ENCODE data around the gene APBA1. TPM values are rescaled to one million over a fixed set of nuclear protein-coding genes. Genes with fewer than 3 reads are reported as not detected.

Gene APBA1
- total RNA-seq, 1 donor from 2014 or later, result 13.0 TPM

DNA sequence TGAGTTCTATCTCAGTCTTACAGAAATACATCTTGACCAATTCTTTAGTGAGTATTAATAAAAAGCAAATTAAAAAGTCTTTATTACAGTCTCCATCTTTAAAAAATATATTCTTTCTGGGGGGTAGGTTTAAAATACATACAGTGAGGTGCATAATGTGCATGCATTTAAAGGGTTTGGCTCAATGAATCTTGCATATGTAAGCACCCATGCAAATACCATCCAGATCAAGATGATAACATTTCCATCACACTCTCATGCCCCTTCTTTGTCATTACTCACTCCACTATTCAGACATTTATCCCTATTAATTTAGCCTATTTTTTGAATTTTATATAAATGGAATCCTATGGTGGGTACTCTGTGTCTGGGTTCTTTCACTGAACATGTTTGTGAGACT is 113.0 kb downstream of the APBA1 start:
- no peaks in the 10 kb centered on the region for H3K9me3 Mint-ChIP-seq (ENCODE audit: unreplicated experiment)
- H3K4me1 Mint-ChIP-seq (ENCODE audit: low read depth, unreplicated experiment), result no peaks in the 10 kb centered on the region
- TF ChIP-seq, protein P1, sequence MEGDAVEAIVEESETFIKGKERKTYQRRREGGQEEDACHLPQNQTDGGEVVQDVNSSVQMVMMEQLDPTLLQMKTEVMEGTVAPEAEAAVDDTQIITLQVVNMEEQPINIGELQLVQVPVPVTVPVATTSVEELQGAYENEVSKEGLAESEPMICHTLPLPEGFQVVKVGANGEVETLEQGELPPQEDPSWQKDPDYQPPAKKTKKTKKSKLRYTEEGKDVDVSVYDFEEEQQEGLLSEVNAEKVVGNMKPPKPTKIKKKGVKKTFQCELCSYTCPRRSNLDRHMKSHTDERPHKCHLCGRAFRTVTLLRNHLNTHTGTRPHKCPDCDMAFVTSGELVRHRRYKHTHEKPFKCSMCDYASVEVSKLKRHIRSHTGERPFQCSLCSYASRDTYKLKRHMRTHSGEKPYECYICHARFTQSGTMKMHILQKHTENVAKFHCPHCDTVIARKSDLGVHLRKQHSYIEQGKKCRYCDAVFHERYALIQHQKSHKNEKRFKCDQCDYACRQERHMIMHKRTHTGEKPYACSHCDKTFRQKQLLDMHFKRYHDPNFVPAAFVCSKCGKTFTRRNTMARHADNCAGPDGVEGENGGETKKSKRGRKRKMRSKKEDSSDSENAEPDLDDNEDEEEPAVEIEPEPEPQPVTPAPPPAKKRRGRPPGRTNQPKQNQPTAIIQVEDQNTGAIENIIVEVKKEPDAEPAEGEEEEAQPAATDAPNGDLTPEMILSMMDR (IDR thresholded peaks at IDR 0.05; ENCODE audit: partially characterized antibody, unreplicated experiment), result no peak
- no peak overlapping the region for H3K27ac Mint-ChIP-seq (ENCODE audit: unreplicated experiment)
- H3K27me3 Mint-ChIP-seq (ENCODE audit: unreplicated experiment), result no peaks in the 10 kb centered on the region
- no peak overlapping the region for H3K4me3 Mint-ChIP-seq (ENCODE audit: unreplicated experiment)
- no peak for DNase-seq
- H3K36me3 Mint-ChIP-seq (ENCODE audit: unreplicated experiment), result no peaks in the 10 kb centered on the region

DNA sequence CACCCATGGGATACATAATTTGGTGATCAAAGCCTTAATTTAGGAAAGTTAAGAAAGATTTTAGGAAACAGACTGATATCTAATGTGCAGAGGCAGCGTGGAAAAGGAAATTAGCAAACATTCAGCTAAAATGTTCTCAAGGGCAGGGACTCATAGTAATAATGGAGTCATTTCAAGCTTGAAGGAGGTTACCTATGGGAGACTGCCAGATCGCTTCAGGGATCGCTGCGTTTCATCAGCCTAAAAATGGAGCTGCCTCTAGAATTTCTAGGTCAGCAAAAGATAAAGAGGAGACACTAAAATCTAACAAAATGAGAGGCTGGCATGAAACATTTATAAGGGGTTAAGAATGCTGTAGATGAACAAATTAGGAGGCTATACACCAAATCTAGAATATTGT is 115.5 kb downstream of the APBA1 start:
- no peaks in the 10 kb centered on the region for H3K4me1 Mint-ChIP-seq (ENCODE audit: low read depth, unreplicated experiment)
- no peaks in the 10 kb centered on the region for H3K36me3 Mint-ChIP-seq (ENCODE audit: unreplicated experiment)

DNA sequence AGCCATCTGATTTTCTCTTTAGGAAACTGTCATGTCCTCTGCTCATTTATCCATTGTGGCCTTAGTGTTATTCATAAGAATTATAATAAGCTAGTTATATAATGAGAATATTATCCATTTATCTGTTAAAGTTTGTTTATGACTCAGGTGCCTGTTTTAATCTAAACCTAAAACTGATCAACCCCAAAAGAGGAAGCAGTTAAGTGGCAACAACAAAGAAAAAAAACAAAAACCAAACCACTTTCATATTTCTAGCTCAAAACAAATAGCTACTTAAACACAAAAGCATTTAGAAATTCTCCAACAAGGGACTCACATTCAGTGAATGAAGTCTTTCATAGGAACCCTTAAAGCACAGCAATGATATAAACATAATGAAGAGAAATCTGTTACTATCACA is 116.4 kb downstream of the APBA1 start:
- H3K27me3 Mint-ChIP-seq (ENCODE audit: unreplicated experiment), result no peaks in the 10 kb centered on the region
- no peak for DNase-seq
- H3K9me3 Mint-ChIP-seq (ENCODE audit: unreplicated experiment), result no peaks in the 10 kb centered on the region
- no peak overlapping the region for H3K27ac Mint-ChIP-seq (ENCODE audit: unreplicated experiment)
- TF ChIP-seq, protein P1 (IDR thresholded peaks at IDR 0.05; ENCODE audit: partially characterized antibody, unreplicated experiment), result no peak
- H3K4me3 Mint-ChIP-seq (ENCODE audit: unreplicated experiment), result no peak overlapping the region
- H3K4me1 Mint-ChIP-seq (ENCODE audit: low read depth, unreplicated experiment), result no peaks in the 10 kb centered on the region
- H3K36me3 Mint-ChIP-seq (ENCODE audit: unreplicated experiment), result no peaks in the 10 kb centered on the region

More for the DNA sequence above, 115.5 kb downstream of the APBA1 start:
- DNase-seq, result no peak
- H3K4me3 Mint-ChIP-seq (ENCODE audit: unreplicated experiment), result no peak overlapping the region
- H3K27me3 Mint-ChIP-seq (ENCODE audit: unreplicated experiment), result no peaks in the 10 kb centered on the region
- H3K9me3 Mint-ChIP-seq (ENCODE audit: unreplicated experiment), result no peaks in the 10 kb centered on the region
- no peak overlapping the region for H3K27ac Mint-ChIP-seq (ENCODE audit: unreplicated experiment)
- TF ChIP-seq, protein P1 (IDR thresholded peaks at IDR 0.05; ENCODE audit: partially characterized antibody, unreplicated experiment), result no peak

DNA sequence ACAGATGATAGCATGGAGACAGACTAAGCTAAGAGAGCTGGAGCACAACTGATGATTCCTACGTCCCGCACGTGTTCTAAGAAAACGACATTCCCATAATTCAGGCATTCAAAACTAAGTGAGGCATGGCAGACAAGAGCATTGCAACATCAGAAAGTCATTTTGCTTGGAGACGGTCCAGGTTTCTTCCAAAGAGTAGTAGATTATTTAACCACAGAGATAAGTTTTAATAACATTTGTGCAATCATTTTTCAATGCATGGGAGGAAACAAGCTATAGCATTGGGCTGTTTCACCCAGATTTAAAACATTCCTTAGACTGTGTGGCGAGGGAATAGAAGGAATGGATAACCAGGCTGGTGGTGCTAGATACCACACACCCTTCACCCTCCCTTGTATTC is 117.2 kb downstream of the APBA1 start:
- TF ChIP-seq, protein P1 (IDR thresholded peaks at IDR 0.05; ENCODE audit: partially characterized antibody, unreplicated experiment), result no peak
- H3K4me3 Mint-ChIP-seq (ENCODE audit: unreplicated experiment), result no peak overlapping the region
- H3K27ac Mint-ChIP-seq (ENCODE audit: unreplicated experiment), result no peak overlapping the region
- H3K27me3 Mint-ChIP-seq (ENCODE audit: unreplicated experiment), result no peaks in the 10 kb centered on the region
- H3K36me3 Mint-ChIP-seq (ENCODE audit: unreplicated experiment), result no peaks in the 10 kb centered on the region
- H3K4me1 Mint-ChIP-seq (ENCODE audit: low read depth, unreplicated experiment), result no peaks in the 10 kb centered on the region
- H3K9me3 Mint-ChIP-seq (ENCODE audit: unreplicated experiment), result no peaks in the 10 kb centered on the region
- DNase-seq, result no peak

DNA sequence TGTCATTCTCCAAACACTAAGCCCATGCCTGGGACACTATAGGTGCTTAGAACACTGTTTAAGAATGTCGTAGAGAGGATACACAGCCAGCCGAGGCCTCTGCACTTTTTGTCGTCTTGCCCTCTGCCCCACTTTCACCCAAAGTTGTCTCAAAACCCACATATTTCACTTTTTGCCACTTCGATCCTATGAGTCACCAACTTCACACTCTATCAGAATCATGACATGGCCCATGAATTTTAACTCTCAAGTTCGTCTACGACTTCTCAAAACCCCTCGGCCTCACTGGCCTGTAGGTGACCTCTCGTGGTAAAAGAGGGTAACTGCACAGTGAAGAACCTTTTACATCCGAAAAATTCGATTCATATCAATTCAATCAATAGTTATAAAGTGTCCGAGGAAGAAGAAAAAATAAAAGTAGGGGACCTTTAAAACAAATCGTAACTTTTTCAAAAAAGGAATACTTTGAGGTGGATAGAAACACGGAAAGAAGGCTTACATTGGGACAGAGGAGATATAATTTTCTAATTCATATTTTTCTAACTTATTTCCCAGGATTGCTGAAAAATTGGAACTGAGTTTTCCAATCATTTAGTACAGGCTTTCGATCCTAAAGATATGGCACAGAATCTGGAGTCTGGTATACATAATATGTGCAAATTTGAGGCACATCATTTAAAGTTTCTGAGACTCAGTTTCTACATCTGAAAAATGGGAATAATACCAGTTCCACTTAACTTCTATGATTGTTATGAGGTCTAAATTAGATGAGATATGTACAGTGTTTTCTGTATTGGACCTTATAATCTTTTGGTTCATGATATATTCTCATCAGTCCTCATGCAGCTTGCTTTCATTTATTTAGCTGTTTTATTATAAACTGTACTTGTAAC is 122.6 kb downstream of the APBA1 start:
- H3K27me3 Mint-ChIP-seq (ENCODE audit: unreplicated experiment), result no peaks in the 10 kb centered on the region
- H3K9me3 Mint-ChIP-seq (ENCODE audit: unreplicated experiment), result no peaks in the 10 kb centered on the region
- DNase-seq, result peak; percentile 19
- H3K27ac Mint-ChIP-seq (ENCODE audit: unreplicated experiment), result no peak overlapping the region
- H3K36me3 Mint-ChIP-seq (ENCODE audit: unreplicated experiment), result no peaks in the 10 kb centered on the region
- H3K4me1 Mint-ChIP-seq (ENCODE audit: low read depth, unreplicated experiment), result peaks cover 3% of the 10 kb centered on the region
- TF ChIP-seq, protein P1 (IDR thresholded peaks at IDR 0.05; ENCODE audit: partially characterized antibody, unreplicated experiment), result peak; percentile 88
- no peak overlapping the region for H3K4me3 Mint-ChIP-seq (ENCODE audit: unreplicated experiment)
